Activated naive CD4-positive, alpha-beta T cell treated with Interleukin-2 at 50 U/mL for 16 hours (primary cell): ENCODE measurements around the gene GPR173.

Experiments used
- DNase-seq: peaks from one replicate; pipeline ENCODE4 v3.0.0-alpha.2; 2020

Gene GPR173

DNA sequence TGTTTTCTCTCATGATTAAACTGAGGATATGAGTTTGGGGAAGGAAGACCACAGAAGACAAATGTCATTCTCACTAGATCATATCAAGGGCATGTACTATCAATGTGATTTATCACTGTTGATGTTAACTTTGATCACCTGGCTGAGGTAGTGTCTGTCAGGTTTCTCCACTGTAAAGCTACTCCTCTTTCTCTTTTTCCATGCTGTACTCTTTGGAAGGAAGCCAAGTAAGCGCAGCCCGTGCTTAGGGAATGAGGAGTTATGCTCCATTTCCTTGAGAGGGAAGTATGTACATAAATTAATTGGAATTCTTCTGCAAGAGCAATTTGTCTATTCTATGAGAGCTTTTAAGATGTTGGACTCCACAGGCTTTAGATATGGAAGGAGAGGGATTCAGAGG is 41.3 kb downstream of the GPR173 start:
- DNase-seq, result no peak

DNA sequence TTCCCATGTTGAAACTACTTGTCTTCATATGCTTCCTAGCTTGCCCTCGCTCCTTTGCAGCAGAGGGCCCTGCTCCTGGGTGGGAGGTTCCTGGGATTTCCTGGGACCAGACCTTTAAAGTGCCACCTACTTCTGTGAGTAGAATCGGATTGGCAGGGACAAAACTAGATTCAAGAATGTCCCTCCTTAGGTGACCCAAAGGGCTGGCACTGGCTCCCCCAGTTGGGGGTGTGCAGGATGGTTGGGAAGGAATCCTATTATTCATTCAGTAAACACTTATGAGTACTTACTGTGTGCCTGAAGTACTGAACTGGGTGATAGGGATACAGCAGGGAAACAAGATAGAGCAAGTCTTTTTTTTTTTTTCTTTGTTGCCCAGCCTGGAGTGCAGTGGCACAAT is 42.8 kb downstream of the GPR173 start:
- DNase-seq, result no peak

- DNase-seq, result peak; percentile 79
Observed at GRCh38 chrX:53093177-53093655, 44.6 kb downstream of the GPR173 start.

GRCh38 chrX:53093748-53094581 is 45.4 kb downstream of the GPR173 start, which contains the start of gene KANTR:
Gene KANTR, plus strand, starts transcription at chrX:53094142. Its CDS starts 30,131 bp downstream, at chrX:53124273.
- peak; percentile 81 for DNase-seq

- no peak for DNase-seq
Observed at GRCh38 chrX:53094582-53094905, 46.0 kb downstream of the GPR173 start.

GRCh38 chrX:53095796-53096195 is 47.2 kb downstream of the GPR173 start:
- no peak for DNase-seq

DNA sequence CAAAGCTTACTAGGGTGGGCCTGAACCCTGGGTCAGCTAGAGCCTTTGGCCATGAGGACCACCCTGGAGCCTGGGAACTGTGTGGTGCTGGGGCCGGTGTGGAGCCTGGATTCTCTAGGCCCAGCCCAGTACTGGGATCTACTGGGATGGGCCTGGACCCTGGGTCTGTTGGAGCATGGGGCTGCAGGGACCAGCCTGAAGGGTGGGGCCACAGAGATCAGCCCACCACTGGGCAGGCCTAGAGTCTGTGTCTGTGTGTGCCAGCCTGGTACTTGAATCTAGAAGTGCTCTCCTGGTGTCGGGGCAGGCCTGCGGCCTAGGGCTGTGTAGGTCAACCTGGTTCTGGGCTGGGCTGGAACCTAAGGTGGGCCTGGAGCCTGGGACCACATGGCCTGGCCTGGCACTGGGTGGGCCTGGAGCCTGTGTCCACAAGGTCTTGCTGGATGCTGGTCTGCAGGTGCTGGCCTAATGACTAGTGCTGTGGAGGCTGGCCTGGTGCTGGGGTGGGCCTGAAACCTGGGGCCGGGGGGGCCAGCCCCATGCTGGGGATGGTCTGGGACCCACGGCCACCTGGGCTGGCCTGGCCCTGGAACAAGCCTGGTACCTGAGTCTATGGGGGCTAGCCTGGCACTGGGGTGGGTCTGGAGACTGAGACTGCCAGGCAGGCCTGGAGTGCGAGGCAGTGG is 66.4 kb downstream of the GPR173 start:
- DNase-seq, result no peak

GRCh38 chrX:53115550-53115874 is 66.9 kb downstream of the GPR173 start:
- DNase-seq, result no peak

DNA sequence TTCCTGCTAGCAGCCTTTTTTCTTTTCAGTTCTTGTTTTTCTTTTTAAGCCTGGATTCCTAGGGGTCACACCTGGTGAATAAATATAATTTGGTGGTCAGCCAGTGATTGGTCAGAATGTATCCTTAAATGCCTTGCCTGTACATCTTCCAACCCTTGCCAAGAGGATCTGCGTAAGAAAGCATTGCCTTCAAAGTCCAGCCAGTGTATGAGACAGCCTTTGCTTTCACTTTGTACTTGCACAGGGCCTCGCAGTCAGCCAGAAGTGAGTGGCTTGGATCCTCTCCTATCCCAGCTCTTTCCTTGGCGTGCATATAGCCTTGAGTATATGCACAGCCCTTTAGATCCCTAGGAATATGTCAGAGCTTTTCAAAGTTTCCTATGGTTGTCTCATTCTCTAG is 67.5 kb downstream of the GPR173 start:
- no peak for DNase-seq

- DNase-seq, result no peak
Observed at GRCh38 chrX:53122013-53122412, 73.4 kb downstream of the GPR173 start.

GRCh38 chrX:53125506-53125905 is 76.9 kb downstream of the GPR173 start:
- no peak for DNase-seq

- DNase-seq, result no peak
Observed at GRCh38 chrX:53126377-53126776, 77.8 kb downstream of the GPR173 start.

DNA sequence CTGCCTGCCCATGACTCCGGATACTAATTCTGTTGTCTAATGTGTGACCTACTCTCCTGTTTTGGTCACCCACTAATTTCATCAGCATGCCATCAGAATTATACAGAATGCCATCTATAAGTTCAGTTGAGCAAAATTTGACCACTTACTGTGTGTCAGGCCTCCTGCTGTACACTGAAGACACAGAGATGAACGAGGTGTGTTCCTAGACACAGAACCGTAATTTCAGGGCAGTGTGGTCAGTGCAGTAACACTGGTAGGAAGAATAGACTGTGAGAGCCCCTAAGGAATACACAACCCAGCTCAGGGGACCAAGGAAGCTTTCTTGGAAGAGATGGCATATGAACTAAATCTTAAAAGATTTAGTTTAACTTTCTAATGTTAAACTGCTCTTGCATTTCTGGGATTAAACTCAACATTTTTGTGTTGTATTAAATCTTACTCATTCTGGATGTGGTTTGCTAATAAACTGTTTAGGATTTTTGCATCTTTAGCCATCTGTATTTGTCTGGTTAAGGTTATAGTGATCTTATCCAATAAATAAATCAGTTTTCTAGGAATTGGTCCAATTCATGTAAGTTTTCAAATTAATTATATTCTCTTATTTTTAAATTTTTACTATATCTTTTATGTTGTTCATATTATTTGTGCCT is 79.6 kb downstream of the GPR173 start:
- DNase-seq, result no peak
